Epithelial cell of proximal tubule (primary cell): ENCODE results near the gene CNOT3. TPM values are rescaled to one million over a fixed set of nuclear protein-coding genes. Genes with fewer than 3 reads are reported as not detected.

Source experiments
- DNase-seq: peaks from one replicate; pipeline ENCODE4 v3.0.0-alpha.2; 2011; ENCODE audit warnings: low read depth
- H3K4me3 ChIP-seq: 2 replicates; pipeline ENCODE4 v1.5.1; 2011; ENCODE audit warnings: low read depth, mild to moderate bottlenecking, low read length
- total RNA-seq: library from RNA; depleted of rRNA; stranded (reverse); fragments of >200 nt; gene quantifications from 2 replicates; pipeline ENCODE4 v1.2.3, GENCODE V29; 2015
- TF ChIP-seq, protein P1 (sequence below): conservative IDR thresholded peaks from 2 replicates; pipeline ENCODE4 v1.5.1; 2012; ENCODE audit warnings: low read depth, mild to moderate bottlenecking, low read length

CNOT3 gene
- total RNA-seq, 1 donor from 2014 or later = 20.5 TPM

DNA sequence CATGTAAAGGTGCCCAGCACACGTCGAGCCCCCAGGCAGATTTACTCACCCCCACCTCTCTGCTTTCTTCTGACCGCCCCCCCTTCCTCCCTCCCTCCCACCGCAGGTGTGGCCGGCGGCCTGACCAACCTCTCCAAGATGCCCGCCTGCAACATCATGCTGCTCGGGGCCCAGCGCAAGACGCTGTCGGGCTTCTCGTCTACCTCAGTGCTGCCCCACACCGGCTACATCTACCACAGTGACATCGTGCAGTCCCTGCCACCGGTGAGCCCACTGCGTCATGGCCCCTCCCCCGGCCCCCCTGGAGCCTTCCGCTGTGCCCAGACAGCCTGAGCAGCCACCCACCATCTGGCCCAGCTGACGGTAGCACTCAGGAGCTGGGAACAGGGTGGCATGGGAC, 13.2 kb upstream of the CNOT3 start:
- no peak overlapping the region for H3K4me3 ChIP-seq
- DNase-seq = no peak
- TF ChIP-seq, protein P1, sequence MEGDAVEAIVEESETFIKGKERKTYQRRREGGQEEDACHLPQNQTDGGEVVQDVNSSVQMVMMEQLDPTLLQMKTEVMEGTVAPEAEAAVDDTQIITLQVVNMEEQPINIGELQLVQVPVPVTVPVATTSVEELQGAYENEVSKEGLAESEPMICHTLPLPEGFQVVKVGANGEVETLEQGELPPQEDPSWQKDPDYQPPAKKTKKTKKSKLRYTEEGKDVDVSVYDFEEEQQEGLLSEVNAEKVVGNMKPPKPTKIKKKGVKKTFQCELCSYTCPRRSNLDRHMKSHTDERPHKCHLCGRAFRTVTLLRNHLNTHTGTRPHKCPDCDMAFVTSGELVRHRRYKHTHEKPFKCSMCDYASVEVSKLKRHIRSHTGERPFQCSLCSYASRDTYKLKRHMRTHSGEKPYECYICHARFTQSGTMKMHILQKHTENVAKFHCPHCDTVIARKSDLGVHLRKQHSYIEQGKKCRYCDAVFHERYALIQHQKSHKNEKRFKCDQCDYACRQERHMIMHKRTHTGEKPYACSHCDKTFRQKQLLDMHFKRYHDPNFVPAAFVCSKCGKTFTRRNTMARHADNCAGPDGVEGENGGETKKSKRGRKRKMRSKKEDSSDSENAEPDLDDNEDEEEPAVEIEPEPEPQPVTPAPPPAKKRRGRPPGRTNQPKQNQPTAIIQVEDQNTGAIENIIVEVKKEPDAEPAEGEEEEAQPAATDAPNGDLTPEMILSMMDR = no peak

DNA sequence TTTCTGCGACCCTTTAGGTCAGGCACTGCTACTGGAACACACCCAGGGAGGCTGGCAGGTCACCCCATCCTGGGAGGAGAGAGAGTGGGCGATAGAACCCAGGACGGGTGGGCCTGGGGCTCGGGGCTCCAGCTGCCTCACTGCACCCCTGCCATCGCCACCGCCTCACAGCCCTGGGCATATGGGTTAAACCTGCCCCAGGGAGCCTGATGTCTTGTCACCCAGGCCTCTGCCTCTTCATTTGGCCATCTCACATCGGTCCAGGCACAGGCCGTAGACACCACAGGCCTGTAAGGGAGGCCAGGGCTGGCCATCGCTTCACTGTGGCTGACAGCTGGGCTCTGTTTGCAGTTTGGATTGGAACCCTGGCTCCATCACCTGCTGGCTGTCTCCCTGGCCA, 11.8 kb upstream of the CNOT3 start:
- TF ChIP-seq, protein P1 = no peak
- no peak for DNase-seq

DNA sequence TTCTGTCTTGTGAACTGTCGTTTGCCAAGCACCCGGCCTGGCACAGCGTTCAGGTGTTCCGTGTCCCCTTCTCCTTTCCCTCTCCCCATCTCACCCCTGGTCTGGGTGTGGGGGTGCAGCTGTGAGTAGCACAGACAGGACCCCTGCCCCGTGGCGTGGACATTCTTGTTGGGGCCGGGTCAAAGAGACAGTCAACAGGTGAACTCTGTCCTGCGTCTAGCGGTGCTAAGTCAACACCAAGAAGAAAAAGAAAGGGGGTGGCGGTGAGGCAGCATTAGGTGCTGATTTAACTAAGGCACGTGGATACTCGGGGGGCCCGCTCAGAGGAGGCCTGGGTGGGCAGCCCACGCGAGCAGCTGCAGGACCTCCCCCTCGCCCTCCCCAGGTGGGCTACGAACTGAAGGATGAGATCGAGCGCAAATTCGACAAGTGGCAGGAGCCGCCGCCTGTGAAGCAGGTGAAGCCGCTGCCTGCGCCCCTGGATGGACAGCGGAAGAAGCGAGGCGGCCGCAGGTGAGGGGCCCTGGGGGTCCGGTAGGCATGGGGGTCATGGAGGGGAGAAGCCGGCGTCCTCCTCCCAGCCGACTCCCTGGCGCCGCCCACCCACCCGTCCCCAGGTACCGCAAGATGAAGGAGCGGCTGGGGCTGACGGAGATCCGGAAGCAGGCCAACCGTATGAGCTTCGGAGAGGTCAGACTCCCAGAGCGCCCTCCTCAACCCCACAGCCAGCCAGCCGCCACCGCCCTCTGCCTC, 9.7 kb upstream of the CNOT3 start:
- H3K4me3 ChIP-seq = no peak overlapping the region
- no peak for DNase-seq
- TF ChIP-seq, protein P1 = no peak

More for the DNA sequence above, 11.8 kb upstream of the CNOT3 start:
- no peak overlapping the region for H3K4me3 ChIP-seq

DNA sequence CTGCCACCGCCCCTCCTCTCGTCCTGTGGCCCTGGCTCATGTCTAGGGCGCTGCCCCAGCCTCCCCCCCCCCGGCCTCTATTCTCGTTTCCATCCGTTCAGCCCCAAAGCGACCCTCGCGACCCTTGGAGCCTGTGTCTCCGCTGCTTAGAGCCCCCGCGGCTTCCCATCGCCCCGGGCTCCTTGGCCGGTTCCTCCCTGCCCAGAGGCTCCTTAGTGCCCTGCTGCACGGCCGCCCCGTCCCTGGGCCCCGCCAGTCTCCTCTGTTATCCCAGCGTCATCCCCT, 9.2 kb upstream of the CNOT3 start:
- DNase-seq = no peak
- no peak overlapping the region for H3K4me3 ChIP-seq
- TF ChIP-seq, protein P1 = no peak

DNA sequence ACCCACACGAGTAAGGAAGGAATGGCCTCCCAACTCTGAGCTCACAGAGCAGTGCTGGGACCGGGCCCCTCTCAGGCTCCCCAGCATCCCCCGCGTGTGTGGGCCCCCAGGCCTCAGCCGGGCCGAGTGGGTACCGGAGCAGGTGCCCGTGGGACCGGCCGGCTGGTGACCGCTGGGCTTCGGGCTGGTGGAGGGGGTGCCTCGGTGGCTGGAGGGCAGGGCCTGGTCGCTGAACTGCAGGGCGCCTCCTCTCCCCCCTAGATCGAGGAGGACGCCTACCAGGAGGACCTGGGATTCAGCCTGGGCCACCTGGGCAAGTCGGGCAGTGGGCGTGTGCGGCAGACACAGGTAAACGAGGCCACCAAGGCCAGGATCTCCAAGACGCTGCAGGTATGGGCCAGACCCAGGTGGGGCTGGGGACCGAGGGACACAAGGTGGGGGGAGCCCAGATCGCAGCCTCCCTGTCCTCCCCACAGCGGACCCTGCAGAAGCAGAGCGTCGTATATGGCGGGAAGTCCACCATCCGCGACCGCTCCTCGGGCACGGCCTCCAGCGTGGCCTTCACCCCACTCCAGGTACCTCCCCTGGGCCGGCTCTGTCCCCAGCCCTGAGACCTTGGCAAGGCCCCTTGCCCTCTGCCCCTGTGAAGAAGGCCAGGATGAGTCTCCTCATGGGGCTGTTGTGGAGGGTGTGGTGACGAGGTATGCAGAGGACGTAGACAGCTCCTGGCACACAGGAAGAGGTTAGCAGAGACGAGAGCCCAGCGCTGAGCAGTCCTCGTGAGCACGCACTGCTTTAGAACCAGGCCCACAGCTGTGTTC, 8.6 kb upstream of the CNOT3 start:
- TF ChIP-seq, protein P1 = no peak
- H3K4me3 ChIP-seq = no peak overlapping the region
- DNase-seq = no peak

DNA sequence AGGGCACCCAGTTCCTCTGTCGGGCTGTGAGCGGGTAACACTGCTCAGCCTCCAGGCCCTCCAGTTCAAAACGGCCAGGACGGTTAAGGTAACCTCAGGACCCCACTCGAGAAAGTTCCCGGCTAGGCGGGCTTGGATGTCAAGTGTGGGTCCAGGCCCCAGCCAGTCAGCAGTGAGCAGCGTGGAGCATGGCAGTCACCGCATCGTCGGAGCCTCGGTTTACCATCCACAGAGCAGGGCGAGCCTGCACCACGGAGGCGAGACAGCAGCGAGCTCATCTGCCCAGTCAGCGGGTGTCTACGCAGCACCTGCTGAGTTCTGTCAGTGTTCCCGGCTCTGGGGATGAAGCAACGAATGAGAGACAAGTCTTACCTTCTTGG, 8.0 kb upstream of the CNOT3 start:
- no peak for DNase-seq
- TF ChIP-seq, protein P1 = no peak
- H3K4me3 ChIP-seq = no peak overlapping the region
